ENCODE data around the gene CCNE1. TPM values are rescaled to one million over a fixed set of nuclear protein-coding genes. Genes with fewer than 3 reads are reported as not detected.

The CCNE1 gene
- total and polyA plus RNA-seq, 9 of the 15 experiments (the other 6 are each of a cell fraction or from before 2014, with no cell fraction given) = 6.2 to 41.0 (median 31.6) TPM

DNA sequence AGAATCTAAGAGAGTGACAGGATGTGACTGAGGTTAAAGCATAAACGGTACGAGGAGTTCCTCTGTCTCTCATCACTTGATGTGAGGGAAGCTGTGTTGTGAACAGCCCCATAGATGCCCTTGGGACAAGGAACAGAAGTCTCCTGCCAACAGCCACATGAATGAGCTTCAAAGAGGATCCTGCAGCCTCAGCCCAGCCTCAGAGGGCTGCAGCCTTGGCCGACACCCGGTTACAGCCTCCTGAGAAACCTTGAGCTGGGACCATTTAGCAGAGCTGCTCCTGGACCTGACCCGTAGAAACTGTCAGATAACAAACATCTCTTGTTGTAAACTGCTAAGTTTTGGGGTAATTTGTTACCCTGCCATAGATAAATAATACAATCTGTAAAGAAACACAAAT is 54.2 kb downstream of the CCNE1 start:
- Histone ChIP-seq H3K79me2 (ENCODE audit: control insufficient read depth, insufficient read depth, low read length) (no peaks in the 10 kb centered on the region), H2AFZ (ENCODE audit: low read depth, low read length) (no peak overlapping the region), H3K27me3 (ENCODE audit: control insufficient read depth in 2 of 2, insufficient read depth in 2 of 2, low read length in 2 of 2) (peaks cover 13 to 24% of the 10 kb centered on the region in 2 experiments; a peak in 4 of 5 replicates), H3K4me3 (no peak overlapping the region), H3K4me2 (ENCODE audit: insufficient read depth, low read length) (no peak overlapping the region), H3K4me1 (replicated peaks in 1 of 2; ENCODE audit: control insufficient read depth in 2 of 2, insufficient read depth in 2 of 2, low read length in 2 of 2) (peaks cover 0 to 3% of the 10 kb centered on the region in 2 experiments; a peak in 3 of 5 replicates), H4K20me1 (replicated peaks; ENCODE audit: control insufficient read depth, insufficient read depth, low read length) (no peaks in the 10 kb centered on the region), H3K9me3 (replicated peaks; ENCODE audit: control insufficient read depth, insufficient read depth, low read depth, low read length) (no peaks in the 10 kb centered on the region), H3K27ac (ENCODE audit: extremely low read depth, low read depth, low read length) (no peak overlapping the region), H3K9ac (ENCODE audit: insufficient read depth in 1 of 2, low read depth in 2 of 2, low read length in 2 of 2) (no peak overlapping the region), H3K36me3 (ENCODE audit: control insufficient read depth, insufficient read depth, low read length) (no peaks in the 10 kb centered on the region), H3K9me1 (ENCODE audit: control insufficient read depth, insufficient read depth, low read length) (no peaks in the 10 kb centered on the region)
- FAIRE-seq = no peak
- WGBS (ENCODE audit: insufficient coverage, low coverage, missing lambda C conversion rate) = under 1% methylated on average over 5 of the region's 5 CpGs
- no peak for ATAC-seq
- DNase-seq (ENCODE audit: extremely low read depth in 1 of 4, low spot score in 3 of 4) = no peak
- no TSS peak for BruUV-seq (replicated peaks)
- POLR2A ChIA-PET = no interaction called here
- no peak for TF ChIP-seq DIDO1 (tag; IDR thresholded peaks at IDR 0.05; ENCODE audit: low read depth)
- no peak for TF ChIP-seq NR4A1 (CRISPR knock-in tag; IDR thresholded peaks at IDR 0.05)
- TF ChIP-seq NR4A1 (tag; IDR thresholded peaks at IDR 0.05) = no peak
- no peak for TF ChIP-seq PHF8 (IDR thresholded peaks at IDR 0.05; ENCODE audit: borderline replicate concordance, low read length)
- TF ChIP-seq, protein P1, sequence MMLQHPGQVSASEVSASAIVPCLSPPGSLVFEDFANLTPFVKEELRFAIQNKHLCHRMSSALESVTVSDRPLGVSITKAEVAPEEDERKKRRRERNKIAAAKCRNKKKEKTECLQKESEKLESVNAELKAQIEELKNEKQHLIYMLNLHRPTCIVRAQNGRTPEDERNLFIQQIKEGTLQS (IDR thresholded peaks at IDR 0.05) = no peak
- TF ChIP-seq, protein P1 (CRISPR knock-in tag; conservative IDR thresholded peaks at IDR 0.05) = no peak
- no peak for TF ChIP-seq KLF10 (CRISPR knock-in tag; IDR thresholded peaks at IDR 0.05)
- no peak for TF ChIP-seq XRCC4 (IDR thresholded peaks at IDR 0.05; ENCODE audit: extremely low read depth, insufficient read depth, insufficient read length)
- TF ChIP-seq NFATC3 (IDR thresholded peaks at IDR 0.05) = no peak
- no peak for TF ChIP-seq FOSL1 (tag; conservative IDR thresholded peaks at IDR 0.05)
- no peak for TF ChIP-seq HDAC6 (IDR thresholded peaks at IDR 0.05; ENCODE audit: low read depth, low read length)
- no peak for TF ChIP-seq RBM25 (IDR thresholded peaks at IDR 0.05; ENCODE audit: low read depth, low read length, severe bottlenecking)
- no peak for TF ChIP-seq ZNF232 (CRISPR knock-in tag; IDR thresholded peaks at IDR 0.05)
- no peak for TF ChIP-seq CBX3 (IDR thresholded peaks at IDR 0.05; ENCODE audit: borderline replicate concordance in 1 of 2, low read length in 2 of 2)
- TF ChIP-seq, protein P2, sequence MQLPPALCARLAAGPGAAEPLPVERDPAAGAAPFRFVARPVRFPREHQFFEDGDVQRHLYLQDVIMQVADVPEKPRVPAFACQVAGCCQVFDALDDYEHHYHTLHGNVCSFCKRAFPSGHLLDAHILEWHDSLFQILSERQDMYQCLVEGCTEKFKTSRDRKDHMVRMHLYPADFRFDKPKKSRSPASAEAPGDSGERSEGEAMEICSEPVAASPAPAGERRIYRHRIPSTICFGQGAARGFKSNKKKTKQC (CRISPR knock-in tag; IDR thresholded peaks at IDR 0.05) = no peak
- no peak for TF ChIP-seq ETV6 (IDR thresholded peaks at IDR 0.05; ENCODE audit: borderline replicate concordance in 1 of 2, low read depth in 2 of 2, low read length in 1 of 2)
- no peak for TF ChIP-seq ETV6 (CRISPR knock-in tag; IDR thresholded peaks at IDR 0.05; ENCODE audit: borderline replicate concordance)
- no peak for TF ChIP-seq ZFP30 (CRISPR knock-in tag; IDR thresholded peaks at IDR 0.05; ENCODE audit: borderline replicate concordance)
- no peak for TF ChIP-seq NR3C1 (CRISPR knock-in tag; IDR thresholded peaks at IDR 0.05)
- no peak for TF ChIP-seq ARID1B (IDR thresholded peaks at IDR 0.05)
- CTCF ChIA-PET (ENCODE audit: low intra/inter-chr PET ratio) = no interaction called here
- intact Hi-C loops (cut with micrococcal nuclease) = no loop called here
- in situ Hi-C loops (cut with MboI) = no loop called here
